ENCODE data around the gene DYNLT2. TPM values are rescaled to one million over a fixed set of nuclear protein-coding genes. Genes with fewer than 3 reads are reported as not detected.

The DYNLT2 gene
- total and polyA plus RNA-seq, 2 of the 13 experiments (the other 11 are each of a cell fraction or from before 2014, with no cell fraction given): 2.1 to 4.3 TPM

- peak; percentile 31 to 56; a peak in 3 of 4 replicates for TF ChIP-seq MAFK (conservative IDR thresholded peaks at IDR 0.05 in 1 of 2, IDR thresholded peaks at IDR 0.05 in 1 of 2; ENCODE audit: low read length in 2 of 2)
These were observed 41.4 kb downstream of the DYNLT2 start (continued) for GRCh38 chr6:169710009-169710408.

GRCh38 chr6:169709293-169709692, 42.1 kb downstream of the DYNLT2 start:
- H3K4me3 ChIP-seq (replicated peaks in 1 of 3; ENCODE audit: insufficient read depth in 1 of 3, low read depth in 2 of 3, low read length in 3 of 3): no peak overlapping the region
- POLR2A ChIA-PET: interaction anchor here (0.9 to 1.6 kb wide), 4 partner anchors 8 to 42 kb away, joined by 3 to 6 read pairs (median 4); partner anchors contain the start of genes C6orf120, DYNLT2, ERMARD and WDR27
- in situ Hi-C loops (cut with HindIII; ENCODE audit: extremely low pct_ligation_motif_present, low pct_unique_long_range_greater_than_20kb) (no loop called here), intact Hi-C loops (cut with micrococcal nuclease; ENCODE audit: unreplicated experiment) (loop anchor here (10.0 kb wide), 1 partner anchor 754 kb away; no protein-coding TSS in a partner anchor)
- no peaks in the 10 kb centered on the region for H3K27me3 ChIP-seq (ENCODE audit: control insufficient read depth in 1 of 2, insufficient read depth in 2 of 2, low read length in 2 of 2)
- peaks cover 17% of the 10 kb centered on the region for H3K4me1 ChIP-seq (ENCODE audit: insufficient read depth, low read length)
- no TSS peak for BruUV-seq (replicated peaks)
- H3K79me2 ChIP-seq (ENCODE audit: insufficient read depth, low read length): peaks cover 17% of the 10 kb centered on the region
- no peaks in the 10 kb centered on the region for H3K9me3 ChIP-seq (ENCODE audit: low read length)
- H3K36me3 ChIP-seq (replicated peaks in 1 of 2; ENCODE audit: control insufficient read depth in 1 of 2, insufficient read depth in 2 of 2, low read length in 2 of 2): peaks cover 12 to 63% of the 10 kb centered on the region in 2 experiments
- DNase-seq (ENCODE audit: low spot score) (no peak), ATAC-seq (no peak), FAIRE-seq (no peak)
- no peak overlapping the region for H3K4me2 ChIP-seq (ENCODE audit: low read depth, low read length)
- CTCF ChIA-PET (ENCODE audit: low intra/inter-chr PET ratio, low total read pairs): no interaction called here
- no peak overlapping the region for H3K9ac ChIP-seq (ENCODE audit: insufficient read depth, low read depth, low read length)
- H3K27ac ChIP-seq (ENCODE audit: extremely low read length, insufficient read depth, low read length): no peak overlapping the region
- no peak overlapping the region for H2AFZ ChIP-seq (ENCODE audit: low read length)
- no peak for TF ChIP-seq CBX5 (CRISPR knock-in tag; IDR thresholded peaks at IDR 0.05; ENCODE audit: borderline replicate concordance)
- TF ChIP-seq ZNF749 (CRISPR knock-in tag; IDR thresholded peaks at IDR 0.05; ENCODE audit: borderline replicate concordance): no peak
- TF ChIP-seq SATB2 (CRISPR knock-in tag; IDR thresholded peaks at IDR 0.05): no peak
- TF ChIP-seq ELF1 (CRISPR knock-in tag; IDR thresholded peaks at IDR 0.05): no peak
- TF ChIP-seq MAX (IDR thresholded peaks at IDR 0.05): no peak
- H4K20me1 ChIP-seq (ENCODE audit: insufficient read depth, low read length): peaks cover 11% of the 10 kb centered on the region

GRCh38 chr6:169707772-169708171, 43.6 kb downstream of the DYNLT2 start:
- H3K4me1 ChIP-seq (ENCODE audit: insufficient read depth, low read length): peaks cover 30% of the 10 kb centered on the region
- ChIA-PET CTCF (ENCODE audit: low intra/inter-chr PET ratio, low total read pairs) (no interaction called here), POLR2A (interaction anchor here (0.7 to 1.6 kb wide), 3 partner anchors 18 to 44 kb away, joined by 3 to 5 read pairs (median 4); partner anchors contain the start of genes DYNLT2 and ERMARD)
- peaks cover 8 to 55% of the 10 kb centered on the region in 2 experiments for H3K36me3 ChIP-seq (replicated peaks in 1 of 2; ENCODE audit: control insufficient read depth in 1 of 2, insufficient read depth in 2 of 2, low read length in 2 of 2)
- H3K4me2 ChIP-seq (ENCODE audit: low read depth, low read length): no peak overlapping the region
- no peak for FAIRE-seq
- H3K27me3 ChIP-seq (ENCODE audit: control insufficient read depth in 1 of 2, insufficient read depth in 2 of 2, low read length in 2 of 2): no peaks in the 10 kb centered on the region; a peak in 1 of 5 replicates
- intact Hi-C loops (cut with micrococcal nuclease; ENCODE audit: unreplicated experiment) (loop anchor here (10.0 kb wide), 1 partner anchor 753 kb away; no protein-coding TSS in a partner anchor), in situ Hi-C loops (cut with HindIII; ENCODE audit: extremely low pct_ligation_motif_present, low pct_unique_long_range_greater_than_20kb) (no loop called here)
- WGBS (ENCODE audit: low lambda C conversion rate): 98% methylated on average over 2 of the region's 2 CpGs
- peak; percentile 21; the same call in 1 of the 3 replicates for ATAC-seq
- no TSS peak for BruUV-seq (replicated peaks)
- H4K20me1 ChIP-seq (ENCODE audit: insufficient read depth, low read length): peaks cover 24% of the 10 kb centered on the region
- no peak for DNase-seq (ENCODE audit: low spot score)
- no peaks in the 10 kb centered on the region for H3K9me3 ChIP-seq (ENCODE audit: low read length)
- H3K4me3 ChIP-seq (replicated peaks in 1 of 3; ENCODE audit: insufficient read depth in 1 of 3, low read depth in 2 of 3, low read length in 3 of 3): no peak overlapping the region
- no peak overlapping the region for H3K9ac ChIP-seq (ENCODE audit: insufficient read depth, low read depth, low read length)
- no peak overlapping the region for H2AFZ ChIP-seq (ENCODE audit: low read length)
- no peak overlapping the region for H3K27ac ChIP-seq (ENCODE audit: extremely low read length, insufficient read depth, low read length)
- peaks cover 32% of the 10 kb centered on the region for H3K79me2 ChIP-seq (ENCODE audit: insufficient read depth, low read length)
- TF ChIP-seq RBM22 (optimal IDR thresholded peaks at IDR 0.05; ENCODE audit: low read length) (peak; percentile 34), DNMT3B (CRISPR knock-in tag; conservative IDR thresholded peaks at IDR 0.05) (no peak), ZNF142 (CRISPR knock-in tag; IDR thresholded peaks at IDR 0.05) (no peak), ZNF34 (CRISPR knock-in tag; IDR thresholded peaks at IDR 0.05; ENCODE audit: borderline replicate concordance) (no peak), ZNF652 (CRISPR knock-in tag; IDR thresholded peaks at IDR 0.05; ENCODE audit: borderline replicate concordance, low read depth) (peak; percentile 46; the same call in 1 of the 2 replicates)

All from HepG2 (cell line).